Measurements from ENCODE around the gene VAT1L.

DNA sequence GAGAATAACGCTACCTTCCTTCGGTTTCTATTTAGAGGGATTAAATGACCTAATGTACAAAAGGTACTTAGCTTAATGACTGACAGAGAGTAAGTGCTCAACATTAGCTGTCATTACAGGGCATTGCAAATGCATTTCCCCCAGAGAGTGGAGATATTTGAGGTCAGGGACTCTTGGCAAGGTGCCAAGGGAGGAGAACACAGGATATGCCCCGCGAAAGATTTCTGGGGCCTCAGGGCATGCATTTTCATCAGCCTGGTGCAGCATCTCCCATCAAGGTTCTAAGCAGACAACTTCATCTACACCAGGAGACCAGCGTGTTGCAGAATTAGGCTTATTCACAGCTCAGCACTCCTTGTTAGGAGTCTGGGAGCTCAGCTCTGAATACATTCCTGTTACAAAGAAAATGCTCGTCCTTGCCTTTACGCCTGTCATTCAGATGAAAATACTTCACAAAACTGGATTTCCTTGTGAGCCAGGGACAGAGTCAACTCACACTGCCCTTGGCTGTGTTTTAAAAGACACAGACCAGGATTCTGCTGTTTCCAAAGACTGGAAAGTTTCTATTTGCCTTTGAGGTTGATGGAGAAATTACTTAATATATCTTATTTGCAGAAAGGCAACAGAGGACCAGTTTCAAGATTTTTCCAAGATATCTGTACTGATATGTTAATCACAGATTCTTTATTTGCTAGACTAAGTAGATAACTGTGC is 108.2 kb downstream of the VAT1L start:
- TF ChIP-seq, protein P1, sequence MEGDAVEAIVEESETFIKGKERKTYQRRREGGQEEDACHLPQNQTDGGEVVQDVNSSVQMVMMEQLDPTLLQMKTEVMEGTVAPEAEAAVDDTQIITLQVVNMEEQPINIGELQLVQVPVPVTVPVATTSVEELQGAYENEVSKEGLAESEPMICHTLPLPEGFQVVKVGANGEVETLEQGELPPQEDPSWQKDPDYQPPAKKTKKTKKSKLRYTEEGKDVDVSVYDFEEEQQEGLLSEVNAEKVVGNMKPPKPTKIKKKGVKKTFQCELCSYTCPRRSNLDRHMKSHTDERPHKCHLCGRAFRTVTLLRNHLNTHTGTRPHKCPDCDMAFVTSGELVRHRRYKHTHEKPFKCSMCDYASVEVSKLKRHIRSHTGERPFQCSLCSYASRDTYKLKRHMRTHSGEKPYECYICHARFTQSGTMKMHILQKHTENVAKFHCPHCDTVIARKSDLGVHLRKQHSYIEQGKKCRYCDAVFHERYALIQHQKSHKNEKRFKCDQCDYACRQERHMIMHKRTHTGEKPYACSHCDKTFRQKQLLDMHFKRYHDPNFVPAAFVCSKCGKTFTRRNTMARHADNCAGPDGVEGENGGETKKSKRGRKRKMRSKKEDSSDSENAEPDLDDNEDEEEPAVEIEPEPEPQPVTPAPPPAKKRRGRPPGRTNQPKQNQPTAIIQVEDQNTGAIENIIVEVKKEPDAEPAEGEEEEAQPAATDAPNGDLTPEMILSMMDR (IDR thresholded peaks at IDR 0.05): no peak
- no peak for TF ChIP-seq POLR2AphosphoS5 (IDR thresholded peaks at IDR 0.05)
- TF ChIP-seq POLR2A (IDR thresholded peaks at IDR 0.05): no peak
